K562 (cell line): ENCODE measurements around the gene PACS1. TPM values are rescaled to one million over a fixed set of nuclear protein-coding genes. Genes with fewer than 3 reads are reported as not detected.

Experiments
- ATAC-seq: fragments of 200-7000 bp; cut with Tn5 transposase; 3 replicates; pipeline ENCODE4 v1.9.1; 2020; ENCODE audit warnings: moderate library complexity
- BruUV-seq: library from RNA; stranded (reverse); fragments of 400-500 nt; replicated peaks from 2 replicates; lab custom pipeline; 2021; lab: Mats Ljungman, UMichigan
- CTCF ChIA-PET: fragments of 300-600 bp; formaldehyde crosslinking; extraction: SDS; loops from one replicate; lab custom pipeline; 2021; ENCODE audit warnings: low intra/inter-chr PET ratio; lab: Yijun Ruan, JAX
- POLR2A ChIA-PET: fragments of 300-600, 350-650 bp; sonication (Branson Sonifier 250); formaldehyde crosslinking; extraction: SDS; loops from one replicate; lab custom pipeline; 2021; ENCODE audit warnings: antibody characterized with exemption, inconsistent platforms; lab: Yijun Ruan, JAX
- DNase-seq, 4 experiments: peaks; one replicate each; pipeline versions ENCODE4 v3.0.0 to v3.0.0-alpha.2; 2011 to 2018; ENCODE audit warnings: low spot score in 3 of 4, mixed read lengths in 3 of 4; ENCODE audit errors: extremely low read depth in 1 of 4
- FAIRE-seq: peaks from 2 replicates; lab custom pipeline; 2011; peaks lifted over from hg19 to GRCh38; lab: Jason Lieb, UNC
- H2AFZ ChIP-seq: 2 replicates; pipeline ENCODE4 v1.6.0; 2011; ENCODE audit warnings: low read depth, low read length, control low read depth, inconsistent platforms
- H3K27ac ChIP-seq: fragments of 200-600 bp; 3 replicates; pipeline ENCODE4 v1.8.0; 2011; ENCODE audit warnings: low read depth, mild to moderate bottlenecking, control low read depth, inconsistent platforms, low read length, moderate library complexity, mixed read lengths; ENCODE audit errors: extremely low read depth
- H3K27me3 ChIP-seq, 2 experiments: fragments of 300-600 bp in 1 of 2; 2 replicates in 1 of 2; 3 replicates in 1 of 2; pipeline versions ENCODE4 v1.6.0 to v1.8.0; 2011; ENCODE audit warnings: inconsistent platforms in 2 of 2, low read length in 2 of 2, mild to moderate bottlenecking in 1 of 2, mixed read lengths in 1 of 2, moderate library complexity in 1 of 2; ENCODE audit not compliant: control insufficient read depth in 2 of 2, insufficient read depth in 2 of 2
- H3K36me3 ChIP-seq: fragments of 300-600 bp; 3 replicates; pipeline ENCODE4 v1.8.0; 2011; ENCODE audit warnings: mild to moderate bottlenecking, low read length, inconsistent platforms; ENCODE audit not compliant: control insufficient read depth, insufficient read depth
- H3K4me1 ChIP-seq, 2 experiments: fragments of 200-600 bp in 1 of 2; replicated peaks in 1 of 2; 2 replicates in 1 of 2; 3 replicates in 1 of 2; pipeline versions ENCODE4 v1.5.1 to v1.8.0; 2011; ENCODE audit warnings: inconsistent platforms in 2 of 2, low read length in 2 of 2, mild to moderate bottlenecking in 1 of 2, mixed read lengths in 1 of 2, moderate library complexity in 1 of 2; ENCODE audit not compliant: control insufficient read depth in 2 of 2, insufficient read depth in 2 of 2
- H3K4me2 ChIP-seq: 2 replicates; pipeline ENCODE4 v1.6.1; 2011; ENCODE audit warnings: low read length, control low read depth, inconsistent platforms, mixed read lengths; ENCODE audit not compliant: insufficient read depth
- H3K4me3 ChIP-seq: fragments of 200-600 bp; sonication (generic), shearing (Covaris generic); 2 replicates; pipeline ENCODE4 v1.5.1; 2016; ENCODE audit warnings: control low read depth, inconsistent platforms
- H3K79me2 ChIP-seq: fragments of 200-600 bp; 3 replicates; pipeline ENCODE4 v1.8.0; 2011; ENCODE audit warnings: low read length, inconsistent platforms; ENCODE audit not compliant: control insufficient read depth, insufficient read depth
- H3K9ac ChIP-seq, 2 experiments: 2 replicates each; pipeline versions ENCODE4 v1.6.0 to v1.6.1; 2011; ENCODE audit warnings: low read depth in 2 of 2, low read length in 2 of 2, control low read depth in 1 of 2, inconsistent platforms in 1 of 2, mild to moderate bottlenecking in 1 of 2, mixed read lengths in 1 of 2; ENCODE audit not compliant: insufficient read depth in 1 of 2
- H3K9me1 ChIP-seq: one replicate; pipeline ENCODE4 v1.6.0; 2011; ENCODE audit warnings: inconsistent platforms, mild to moderate bottlenecking, low read length, moderate library complexity; ENCODE audit not compliant: control insufficient read depth, insufficient read depth
- H3K9me3 ChIP-seq: replicated peaks from 2 replicates; pipeline ENCODE4 v1.5.1; 2011; ENCODE audit warnings: low read depth, low read length, inconsistent platforms; ENCODE audit not compliant: control insufficient read depth, insufficient read depth
- H4K20me1 ChIP-seq: replicated peaks from 2 replicates; pipeline ENCODE4 v1.6.1; 2011; ENCODE audit warnings: low read length, inconsistent platforms, mixed read lengths; ENCODE audit not compliant: control insufficient read depth, insufficient read depth
- BCOR ChIP-seq: fragments of 450-650 bp; IDR thresholded peaks from 2 replicates; pipeline ENCODE4 v1.6.1; 2016
- KDM5B ChIP-seq: fragments of 200-600 bp; sonication (generic); IDR thresholded peaks from 2 replicates; pipeline ENCODE4 v1.6.1; 2012; ENCODE audit warnings: low read depth, mild to moderate bottlenecking, moderate library complexity, low read length, control low read depth, inconsistent platforms; ENCODE audit not compliant: insufficient replicate concordance
- MGA ChIP-seq: fragments of 450-650 bp; IDR thresholded peaks from 2 replicates; pipeline ENCODE4 v1.6.1; 2016; ENCODE audit warnings: mild to moderate bottlenecking, moderate library complexity
- PTBP1 ChIP-seq: fragments of 200-400 bp; formaldehyde crosslinking; IDR thresholded peaks from 2 replicates; pipeline ENCODE4 v1.6.1; 2017; ENCODE audit warnings: low read depth, low read length
- RBM25 ChIP-seq: fragments of 200-400 bp; formaldehyde crosslinking; IDR thresholded peaks from 2 replicates; pipeline ENCODE4 v1.6.1; 2018; ENCODE audit warnings: low read length, low read depth, moderate library complexity; ENCODE audit not compliant: severe bottlenecking
- SMARCA5 ChIP-seq: fragments of 450-650 bp; IDR thresholded peaks from 2 replicates; pipeline ENCODE4 v1.6.1; 2016
- TRIM25 ChIP-seq: fragments of 450-650 bp; IDR thresholded peaks from 2 replicates; pipeline ENCODE4 v1.7.0; 2016; ENCODE audit warnings: borderline replicate concordance
- WGBS: fragments of 100-300 bp; shearing (Covaris generic); methylation state at CpG from one replicate; pipeline ENCODE4 v1.1.6; 2016; ENCODE audit warnings: low coverage, mixed read lengths; ENCODE audit not compliant: insufficient coverage; ENCODE audit errors: missing lambda C conversion rate; 5-methylcytosine and 5-hydroxymethylcytosine counted together
- in situ Hi-C: fragments of 300-500 bp; cut with MboI; formaldehyde crosslinking; loops from 4 replicates; pipeline ENCODE4 v1.15.0; 2018; ENCODE audit warnings: inconsistent platforms, mixed read lengths
- intact Hi-C: fragments of 100-400 bp; cut with micrococcal nuclease; formaldehyde crosslinking; loops from 2 replicates; pipeline ENCODE4 v1.14.2; 2022
- polyA plus RNA-seq, 8 experiments: library from polyadenylated mRNA; depleted of rRNA in 4 of 8; stranded (reverse) in 5 of 8; unstranded in 3 of 8; fragments of >200 nt; fragmentation: Nextera tagmentation in 2 of 8; fragmentation: Illumina TruSeq in 1 of 8; extraction: Ambion mirVana in 2 of 8; extraction: Trizol in 1 of 8; gene quantifications; 2 replicates each; pipeline versions ENCODE4 v1.2.1 to v1.2.3, GENCODE V29; 2011 to 2014; ENCODE audit warnings: inconsistent platforms in 1 of 8, missing spikeins in 1 of 8
- total RNA-seq, 7 experiments: library from RNA; depleted of rRNA in 6 of 7; stranded (reverse); fragments of >200 nt in 6 of 7; fragmentation: Illumina TruSeq in 2 of 7; extraction: Trizol in 2 of 7; gene quantifications; 2 replicates each; pipeline versions ENCODE4 v1.2.1 to v1.2.3, GENCODE V29; 2011 to 2021; ENCODE audit warnings: low replicate concordance in 1 of 7

PACS1 gene
- total and polyA plus RNA-seq, 9 of the 15 experiments (the other 6 are each of a cell fraction or from before 2014, with no cell fraction given): 0.34 to 28.1 (median 8.5) TPM

- Histone ChIP-seq H3K9ac (no peak overlapping the region), H3K36me3 (peaks cover 49% of the 10 kb centered on the region), H3K4me3 (no peak overlapping the region), H3K9me1 (no peaks in the 10 kb centered on the region), H3K9me3 (no peaks in the 10 kb centered on the region), H4K20me1 (no peaks in the 10 kb centered on the region; the same call in 1 of the 2 replicates), H3K4me2 (0 out of 2 replicates have a peak overlapping the region, but pooled peaks have one; percentile 96), H3K4me1 (peaks cover 10 to 23% of the 10 kb centered on the region in 2 experiments; a peak in 4 of 5 replicates), H3K79me2 (peaks cover 19% of the 10 kb centered on the region), H3K27ac (no peak overlapping the region), H2AFZ (no peak overlapping the region), H3K27me3 (no peaks in the 10 kb centered on the region)
- DNase-seq (no peak), FAIRE-seq (no peak), ATAC-seq (no peak)
- TF ChIP-seq RBM25: peak; percentile 84
- TF ChIP-seq MGA: no peak
- 0 out of 2 replicates have a peak, but pooled peaks have one; percentile 53 for TF ChIP-seq SMARCA5
- TF ChIP-seq BCOR: 0 out of 2 replicates have a peak, but pooled peaks have one; percentile 22
- 0 out of 2 replicates have a peak, but pooled peaks have one; percentile 37 for TF ChIP-seq PTBP1
- TF ChIP-seq TRIM25: no peak
- TF ChIP-seq KDM5B: no peak
- in situ Hi-C loops: no loop called here
- WGBS: 100% methylated on average over 2 of the region's 2 CpGs
- BruUV-seq: TSS peak; percentile 58
- intact Hi-C loops: no loop called here
- ChIA-PET CTCF (no interaction called here), POLR2A (no interaction called here)
Measured at GRCh38 chr11:66259225-66259624, 189.2 kb downstream of the PACS1 start.
